HG03432 (cell line): ENCODE results near the gene LIME1.

Experiments used
- ATAC-seq: cut with Tn5 transposase; IDR thresholded peaks from one replicate; pipeline ENCODE4 v1.9.1; 2021; ENCODE audit warnings: mild to moderate bottlenecking, moderate library complexity; ENCODE audit not compliant: unreplicated experiment

Gene LIME1

GRCh38 chr20:63696628-63697356, 39.7 kb upstream of the LIME1 start, which contains the start of gene TNFRSF6B:
Gene TNFRSF6B, plus strand, starts transcription at chr20:63696652. Its CDS starts 116 bp downstream, at chr20:63696768.
- no peak for ATAC-seq

DNA sequence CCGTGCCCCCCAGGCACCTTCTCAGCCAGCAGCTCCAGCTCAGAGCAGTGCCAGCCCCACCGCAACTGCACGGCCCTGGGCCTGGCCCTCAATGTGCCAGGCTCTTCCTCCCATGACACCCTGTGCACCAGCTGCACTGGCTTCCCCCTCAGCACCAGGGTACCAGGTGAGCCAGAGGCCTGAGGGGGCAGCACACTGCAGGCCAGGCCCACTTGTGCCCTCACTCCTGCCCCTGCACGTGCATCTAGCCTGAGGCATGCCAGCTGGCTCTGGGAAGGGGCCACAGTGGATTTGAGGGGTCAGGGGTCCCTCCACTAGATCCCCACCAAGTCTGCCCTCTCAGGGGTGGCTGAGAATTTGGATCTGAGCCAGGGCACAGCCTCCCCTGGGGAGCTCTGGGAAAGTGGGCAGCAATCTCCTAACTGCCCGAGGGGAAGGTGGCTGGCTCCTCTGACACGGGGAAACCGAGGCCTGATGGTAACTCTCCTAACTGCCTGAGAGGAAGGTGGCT, 39.1 kb upstream of the LIME1 start:
- no peak for ATAC-seq

- no peak for ATAC-seq
These were observed 38.5 kb upstream of the LIME1 start for GRCh38 chr20:63697868-63698545.

- no peak for ATAC-seq
These were observed 37.6 kb upstream of the LIME1 start for GRCh38 chr20:63698739-63699465.

- no peak for ATAC-seq
These were observed 36.8 kb upstream of the LIME1 start for GRCh38 chr20:63699466-63700198.

DNA sequence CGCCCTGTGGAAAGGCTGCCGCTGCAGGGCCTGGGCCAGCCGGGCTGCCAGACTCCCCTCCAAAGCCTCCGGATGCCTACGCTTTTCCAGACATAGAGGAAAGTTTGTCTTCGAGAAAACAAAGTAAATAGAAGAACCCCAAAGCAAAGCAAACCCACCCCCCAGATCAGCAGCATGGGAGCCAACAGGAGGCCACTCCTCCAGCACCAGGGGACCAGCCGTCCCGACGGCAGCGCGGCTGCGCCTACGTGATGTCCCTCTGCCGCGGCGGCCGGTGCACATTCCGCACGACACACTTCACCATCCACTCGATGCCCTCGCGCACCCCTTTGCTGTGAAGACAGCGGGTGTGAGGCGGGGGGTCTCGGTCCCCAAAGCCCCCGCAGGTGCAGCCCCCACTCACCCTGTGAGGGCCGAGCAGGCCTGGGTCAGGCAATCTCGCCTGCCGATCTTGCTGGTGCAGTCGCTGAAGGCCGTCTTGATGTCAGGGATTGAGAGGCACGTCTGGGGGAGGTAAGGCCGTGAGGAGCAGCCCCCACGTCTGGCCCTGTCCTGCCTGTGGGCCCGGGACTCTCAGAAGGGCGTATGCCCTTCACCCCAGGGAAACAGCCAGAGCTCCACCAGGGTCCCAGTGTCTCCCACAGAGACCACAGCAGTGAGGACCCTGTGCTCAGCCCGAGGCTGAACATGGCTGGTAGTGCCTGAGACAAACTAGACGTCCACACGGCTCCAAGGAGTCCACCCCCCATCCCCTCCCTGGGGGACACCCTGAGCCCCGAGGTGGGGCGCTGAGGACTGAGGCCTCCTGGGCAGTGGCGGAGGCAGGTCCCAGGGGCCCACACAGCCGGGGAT, 36.0 kb upstream of the LIME1 start:
- ATAC-seq: no peak

DNA sequence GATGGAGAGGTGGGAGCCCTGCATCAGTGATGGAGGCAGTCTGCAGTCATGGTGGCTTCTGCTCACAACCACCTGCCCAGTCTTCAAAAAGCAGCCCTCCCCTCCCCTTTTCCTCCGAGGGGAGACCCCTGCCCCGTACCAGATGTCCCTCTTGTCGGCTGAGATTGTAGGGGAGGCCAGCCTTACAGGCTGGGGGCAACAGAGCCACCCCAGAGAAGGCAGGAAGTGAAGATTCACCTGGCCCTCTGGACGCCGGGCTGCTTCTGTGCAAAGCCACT, 35.5 kb upstream of the LIME1 start:
- ATAC-seq: no peak

- ATAC-seq: no peak
These were observed 35.0 kb upstream of the LIME1 start for GRCh38 chr20:63701329-63702035.

DNA sequence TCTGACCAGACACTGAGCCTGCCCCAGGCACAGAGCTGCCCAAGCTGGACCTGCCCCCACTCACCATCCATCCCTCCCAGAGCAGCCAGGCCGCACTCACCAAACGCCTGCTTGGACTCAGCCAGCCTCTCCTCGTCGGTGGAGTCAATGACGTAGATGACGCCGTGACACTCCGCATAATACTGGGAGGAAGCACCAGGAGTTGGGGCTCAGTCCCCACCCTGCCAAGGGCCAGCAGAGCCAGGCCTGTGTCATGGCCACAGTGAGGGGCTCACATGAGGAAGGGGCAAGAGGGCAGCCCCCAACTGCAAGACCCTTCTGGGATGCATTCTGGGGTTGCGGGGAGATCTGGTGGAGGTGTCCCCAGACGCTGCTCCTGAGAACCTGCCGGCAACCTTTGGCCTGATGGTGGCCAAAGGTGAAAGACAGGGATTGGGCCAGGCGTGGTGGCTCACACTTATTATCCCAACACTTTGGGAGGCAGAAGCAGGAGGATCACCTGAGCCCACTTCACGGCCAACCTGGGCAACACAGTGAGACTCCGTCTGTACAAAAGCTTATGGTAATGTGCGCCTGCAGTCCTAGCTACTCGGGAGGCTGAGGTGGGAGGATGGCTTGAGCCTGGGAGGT, 34.3 kb upstream of the LIME1 start:
- ATAC-seq: no peak

GRCh38 chr20:63702751-63703470, 33.6 kb upstream of the LIME1 start:
- no peak for ATAC-seq

- ATAC-seq: no peak
These were observed 32.9 kb upstream of the LIME1 start for GRCh38 chr20:63703471-63703975.

DNA sequence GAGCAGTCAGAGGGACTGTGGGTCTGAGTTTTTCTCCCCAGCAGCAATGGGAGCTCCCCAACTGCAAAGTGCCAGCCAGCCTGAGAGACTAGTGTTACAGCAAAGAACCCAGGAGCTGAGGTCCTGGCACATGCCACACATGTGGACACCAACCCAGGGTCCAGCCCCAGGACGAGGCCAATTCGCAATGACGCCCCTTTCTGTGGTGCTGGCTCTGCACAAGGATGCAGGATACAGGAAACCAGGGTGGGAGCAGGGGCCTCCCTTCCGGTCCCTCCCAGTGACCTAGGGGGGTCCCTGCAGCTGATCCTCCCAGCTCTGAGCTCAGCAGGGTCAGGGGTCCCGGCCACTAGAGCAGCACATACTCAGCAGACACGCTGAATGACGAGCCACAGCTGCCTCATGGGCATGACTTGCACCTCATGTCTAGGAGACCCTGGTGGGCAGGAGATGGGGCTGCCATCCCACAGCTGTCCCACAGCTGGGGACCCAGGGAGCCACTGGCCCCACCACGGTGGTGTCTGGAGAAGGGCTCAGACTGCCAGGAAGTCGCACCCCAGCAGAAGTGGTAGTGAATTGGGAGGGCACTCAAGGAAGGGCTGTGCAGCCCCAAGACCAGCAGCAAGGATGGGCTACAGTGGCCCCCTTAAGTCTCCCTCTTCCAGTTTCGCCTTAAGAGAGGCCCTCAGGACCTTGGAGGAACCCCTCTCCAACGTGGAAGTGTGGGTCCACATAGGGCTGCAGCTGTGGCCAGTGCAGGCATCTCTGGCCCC, 32.3 kb upstream of the LIME1 start:
- ATAC-seq: no peak

GRCh38 chr20:63704749-63705117, 31.7 kb upstream of the LIME1 start:
- no peak for ATAC-seq

- ATAC-seq: no peak
These were observed 31.0 kb upstream of the LIME1 start for GRCh38 chr20:63705232-63706026.

GRCh38 chr20:63706027-63706695, 30.3 kb upstream of the LIME1 start:
- no peak for ATAC-seq

DNA sequence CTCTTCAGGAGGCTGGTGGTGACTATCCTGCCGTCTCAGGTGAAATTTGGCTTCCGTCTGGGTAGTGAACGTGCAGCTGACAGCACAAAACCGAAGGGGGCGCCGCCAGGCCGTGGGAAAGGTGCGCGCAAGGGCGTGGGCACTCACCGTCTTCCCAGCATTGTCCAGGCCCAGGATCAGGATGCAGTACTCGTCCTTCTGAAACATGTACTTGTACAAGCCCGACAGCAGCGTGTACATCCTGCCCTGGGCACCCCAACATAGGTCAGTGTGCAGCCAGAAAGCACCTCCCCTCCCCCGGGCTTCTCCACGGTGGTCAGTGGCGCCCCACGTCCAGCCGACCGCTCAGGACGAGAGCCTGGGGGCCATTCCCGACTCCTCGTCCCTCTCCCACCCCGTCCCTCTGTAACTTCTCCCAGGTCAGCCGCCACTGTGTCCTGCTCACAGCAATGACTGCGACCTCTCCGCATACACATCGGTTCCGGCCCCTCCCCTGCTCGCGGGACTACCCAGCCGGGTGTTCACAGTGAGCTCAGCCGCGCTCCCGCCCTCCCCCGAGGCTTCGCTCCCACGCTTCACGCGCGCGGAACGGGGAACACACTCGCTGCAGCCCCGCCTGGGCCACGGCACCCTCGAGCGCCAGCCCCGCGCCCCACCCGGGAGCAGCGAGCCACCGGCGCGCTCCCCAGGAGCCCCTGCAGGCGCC, 29.5 kb upstream of the LIME1 start:
- peak; percentile 27 for ATAC-seq
